K562 (cell line): ENCODE measurements around the gene TTLL3. TPM values are rescaled to one million over a fixed set of nuclear protein-coding genes. Genes with fewer than 3 reads are reported as not detected.

Experiments
- CC2D1A ChIP-seq: fragments of 450-650 bp; IDR thresholded peaks from 2 replicates; pipeline ENCODE4 v1.6.1; 2017; ENCODE audit warnings: mild to moderate bottlenecking
- EGR1 ChIP-seq: fragments of 450-650 bp; conservative IDR thresholded peaks from 2 replicates; pipeline ENCODE4 v1.6.1; 2017; ENCODE audit warnings: mild to moderate bottlenecking
- FOXM1 ChIP-seq, 2 experiments: fragments of 450-650 bp in 1 of 2; sonication (generic) in 1 of 2; formaldehyde crosslinking in 1 of 2; IDR thresholded peaks; 2 replicates each; pipeline versions ENCODE4 v1.6.1 to v1.9.0; 2017 to 2022; ENCODE audit warnings: low read depth in 2 of 2, mild to moderate bottlenecking in 2 of 2, missing genetic modification reagents in 1 of 2, moderate library complexity in 1 of 2
- JUND ChIP-seq, 2 experiments: IDR thresholded peaks; 2 replicates in 1 of 2; 3 replicates in 1 of 2; pipeline ENCODE4 v1.6.1; 2011; ENCODE audit warnings: borderline replicate concordance in 2 of 2, low read depth in 2 of 2, low read length in 2 of 2, improper control_type of control experiment in 1 of 2, missing biosample characterization in 1 of 2, missing genetic modification characterization in 1 of 2, missing genetic modification reagents in 1 of 2
- KAT7 ChIP-seq: sonication (generic); formaldehyde crosslinking; IDR thresholded peaks from 2 replicates; pipeline ENCODE4 v1.8.0; 2022; ENCODE audit warnings: missing genetic modification reagents, mild to moderate bottlenecking, borderline replicate concordance
- MTA3 ChIP-seq: fragments of 450-650 bp; formaldehyde crosslinking; IDR thresholded peaks from 2 replicates; pipeline ENCODE4 v1.6.1; 2017; ENCODE audit warnings: mild to moderate bottlenecking, borderline replicate concordance
- NCOA2 ChIP-seq, 2 experiments: fragments of 450-650 bp; IDR thresholded peaks; 2 replicates each; pipeline ENCODE4 v1.6.1; 2018; ENCODE audit warnings: mild to moderate bottlenecking in 2 of 2, moderate library complexity in 1 of 2; ENCODE audit not compliant: partially characterized antibody in 2 of 2
- NFE2 ChIP-seq: IDR thresholded peaks from 2 replicates; pipeline ENCODE4 v1.6.1; 2014; ENCODE audit warnings: antibody characterized with exemption, low read depth
- NFIC ChIP-seq: fragments of 450-650 bp; IDR thresholded peaks from 2 replicates; pipeline ENCODE4 v1.6.1; 2017; ENCODE audit warnings: mild to moderate bottlenecking, inconsistent platforms
- NFXL1 ChIP-seq: fragments of 450-650 bp; formaldehyde crosslinking; IDR thresholded peaks from 2 replicates; pipeline ENCODE4 v1.4.0; 2021; ENCODE audit warnings: mild to moderate bottlenecking
- NR2F6 ChIP-seq: fragments of 450-650 bp; formaldehyde crosslinking; IDR thresholded peaks from 2 replicates; pipeline ENCODE4 v1.4.0; 2020; ENCODE audit warnings: mild to moderate bottlenecking
- PHTF2 ChIP-seq: fragments of 250-450 bp; sonication (Bioruptor Pico); IDR thresholded peaks from 2 replicates; pipeline ENCODE4 v1.5.0; 2021; ENCODE audit warnings: mild to moderate bottlenecking
- POLR2B ChIP-seq: fragments of 450-650 bp; IDR thresholded peaks from 2 replicates; pipeline ENCODE4 v1.6.1; 2018; ENCODE audit warnings: low read depth; ENCODE audit not compliant: partially characterized antibody
- RBM34 ChIP-seq: fragments of 200-400 bp; formaldehyde crosslinking; IDR thresholded peaks from 2 replicates; pipeline ENCODE4 v1.6.1; 2018; ENCODE audit warnings: low read length, borderline replicate concordance; ENCODE audit not compliant: insufficient read depth
- ZNF263 ChIP-seq: sonication (generic); formaldehyde crosslinking; IDR thresholded peaks from 2 replicates; pipeline ENCODE4 v1.8.0; 2022; ENCODE audit warnings: mild to moderate bottlenecking, missing genetic modification reagents, borderline replicate concordance
- ZNF282 ChIP-seq: sonication (generic); formaldehyde crosslinking; IDR thresholded peaks from 2 replicates; pipeline ENCODE4 v1.8.1; 2023; ENCODE audit warnings: missing genetic modification reagents
- ZNF431 ChIP-seq: sonication (generic); formaldehyde crosslinking; IDR thresholded peaks from 2 replicates; pipeline ENCODE4 v1.8.0; 2022; ENCODE audit warnings: mild to moderate bottlenecking, missing genetic modification reagents
- ZNF589 ChIP-seq: fragments of 200-800 bp; sonication (Bioruptor generic); IDR thresholded peaks from 2 replicates; pipeline ENCODE4 v1.6.1; 2016; ENCODE audit warnings: low read depth, missing genetic modification characterization, missing compliant biosample characterization
- ZNF717 ChIP-seq: fragments of 250-450 bp; sonication (Bioruptor Pico); IDR thresholded peaks from 2 replicates; pipeline ENCODE4 v1.5.0; 2021
- polyA plus RNA-seq, 8 experiments: library from polyadenylated mRNA; depleted of rRNA in 4 of 8; stranded (reverse) in 5 of 8; unstranded in 3 of 8; fragments of >200 nt; fragmentation: Nextera tagmentation in 2 of 8; fragmentation: Illumina TruSeq in 1 of 8; extraction: Ambion mirVana in 2 of 8; extraction: Trizol in 1 of 8; gene quantifications; 2 replicates each; pipeline versions ENCODE4 v1.2.1 to v1.2.3, GENCODE V29; 2011 to 2014; ENCODE audit warnings: inconsistent platforms in 1 of 8, missing spikeins in 1 of 8
- total RNA-seq, 7 experiments: library from RNA; depleted of rRNA in 6 of 7; stranded (reverse); fragments of >200 nt in 6 of 7; fragmentation: Illumina TruSeq in 2 of 7; extraction: Trizol in 2 of 7; gene quantifications; 2 replicates each; pipeline versions ENCODE4 v1.2.1 to v1.2.3, GENCODE V29; 2011 to 2021; ENCODE audit warnings: low replicate concordance in 1 of 7
- TF ChIP-seq, protein P1 (sequence below): fragments of 250-450 bp; sonication (Bioruptor Pico); IDR thresholded peaks from 2 replicates; pipeline ENCODE4 v1.5.0; 2021; ENCODE audit warnings: mild to moderate bottlenecking, moderate library complexity
- TF ChIP-seq, protein P2 (sequence below): sonication (generic); formaldehyde crosslinking; IDR thresholded peaks from 2 replicates; pipeline ENCODE4 v1.5.0; 2020; ENCODE audit warnings: missing genetic modification reagents
- TF ChIP-seq, protein P3 (sequence below): fragments of 250-450 bp; sonication (Bioruptor Pico); IDR thresholded peaks from 2 replicates; pipeline ENCODE4 v1.5.0; 2021; ENCODE audit warnings: mild to moderate bottlenecking, borderline replicate concordance

Gene TTLL3
- total and polyA plus RNA-seq, 9 of the 15 experiments (the other 6 are each of a cell fraction or from before 2014, with no cell fraction given): 8.9 to 106 (median 33.2) TPM

DNA sequence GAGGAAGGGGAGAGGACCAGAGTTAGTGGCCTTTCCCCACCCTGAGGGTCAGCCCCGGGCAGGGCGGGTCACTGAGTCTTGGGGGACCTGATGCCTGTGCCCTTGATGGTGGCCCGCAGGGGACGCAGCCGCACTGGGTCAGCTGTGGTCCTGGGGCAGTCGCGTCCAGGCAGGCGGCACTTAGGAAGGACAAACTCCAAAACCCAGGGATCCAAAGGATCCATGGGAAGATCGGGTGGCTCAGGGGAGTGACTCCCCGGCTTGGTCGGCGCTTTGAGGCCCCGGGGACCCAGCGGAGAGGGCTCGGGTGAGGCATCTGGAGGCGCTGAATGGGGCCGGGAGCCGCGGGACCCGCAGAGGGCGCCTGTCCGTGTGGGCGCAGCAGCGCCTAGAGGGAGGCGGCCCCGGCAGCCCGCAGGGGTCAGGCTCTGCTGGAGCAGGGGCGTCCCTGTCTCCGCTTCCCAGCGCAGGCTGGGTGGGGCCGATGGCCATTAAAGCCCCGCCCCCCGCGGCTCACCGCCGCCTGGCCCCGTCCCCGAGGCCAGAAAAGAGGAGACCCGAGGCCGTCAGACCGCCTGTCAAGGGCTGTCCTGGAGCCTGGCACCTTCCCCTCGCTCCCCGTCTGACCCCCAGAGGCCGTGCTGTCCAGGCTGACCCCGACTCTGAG is 52.5 kb downstream of the TTLL3 start (continued):
- TF ChIP-seq, protein P1, sequence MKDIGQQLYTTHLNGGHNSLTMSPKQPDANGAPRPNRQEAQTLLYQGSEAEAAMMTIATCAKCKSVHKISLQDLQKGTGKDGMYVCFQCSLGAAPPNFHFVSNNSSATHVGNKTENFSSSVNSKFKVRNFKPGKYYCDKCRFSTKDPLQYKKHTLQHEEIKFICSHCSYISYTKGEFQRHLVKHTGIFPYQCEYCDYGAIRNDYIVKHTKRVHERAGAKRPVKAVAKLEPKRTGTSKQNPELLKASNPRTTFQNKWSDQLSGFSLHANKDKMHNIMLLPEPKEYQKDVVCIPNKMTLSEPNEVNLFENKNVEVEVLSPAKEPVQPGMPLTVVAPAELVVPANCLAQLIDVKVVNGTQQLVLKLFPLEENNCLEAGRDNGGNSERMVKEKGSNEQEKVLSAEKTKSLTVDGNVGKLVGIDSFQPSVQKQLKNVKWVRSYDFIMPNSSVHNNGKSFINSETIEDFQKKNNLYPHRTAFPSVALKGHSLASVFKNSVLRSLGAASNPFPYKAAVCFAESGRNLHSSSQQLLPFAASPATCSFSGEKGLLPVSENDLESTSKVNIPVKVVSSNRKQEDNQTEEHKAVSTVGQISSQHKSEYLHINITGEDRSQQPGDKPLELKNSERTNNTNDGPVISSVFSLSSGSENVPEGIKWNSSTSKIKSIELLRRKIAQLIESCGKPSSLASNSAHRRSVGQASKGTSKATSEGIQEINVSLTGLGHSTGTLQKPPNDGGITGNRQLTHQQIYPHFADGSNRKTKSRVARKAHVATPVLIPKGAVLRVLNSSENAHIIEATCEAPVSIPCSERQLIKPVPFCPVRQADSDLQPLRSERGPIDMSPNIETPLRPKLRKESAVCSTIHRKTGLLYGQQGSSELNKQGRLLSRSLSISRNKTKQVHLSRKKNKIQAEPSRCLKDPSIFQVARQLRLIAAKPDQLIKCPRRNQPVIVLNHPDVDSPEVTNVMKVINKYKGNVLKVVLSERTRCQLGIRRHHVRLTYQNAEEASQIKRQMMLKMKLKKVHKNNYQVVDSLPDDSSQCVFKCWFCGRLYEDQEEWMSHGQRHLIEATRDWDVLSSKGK (CRISPR knock-in tag): no peak
- TF ChIP-seq NFE2 (peak; percentile 31; the same call in 1 of the 2 replicates), ZNF282 (CRISPR knock-in tag) (no peak), ZNF263 (no peak; the same call in 1 of the 2 replicates), PHTF2 (CRISPR knock-in tag) (no peak), MTA3 (peak; percentile 94), NFIC (peak; percentile 44; the same call in 1 of the 2 replicates), EGR1 (peak; percentile 80), ZNF589 (CRISPR knock-in tag) (no peak), CC2D1A (peak; percentile 57; the same call in 1 of the 2 replicates), ZNF431 (no peak), POLR2B (peak; percentile 67), ZNF717 (no peak), NFXL1 (CRISPR knock-in tag) (no peak), RBM34 (peak; percentile 79; the same call in 1 of the 2 replicates), JUND (IDR thresholded peaks at IDR 0.05; ENCODE audit: borderline replicate concordance, low read depth, low read length) (peak; percentile 68), JUND (tag; IDR thresholded peaks at IDR 0.05; ENCODE audit: borderline replicate concordance, low read depth, low read length) (no peak; the same call in 2 of the 3 replicates), NCOA2 (IDR thresholded peaks at IDR 0.05; ENCODE audit: partially characterized antibody in 2 of 2) (no peak), NR2F6 (CRISPR knock-in tag) (no peak), KAT7 (CRISPR knock-in tag) (peak; percentile 56; the same call in 1 of the 2 replicates), FOXM1 (IDR thresholded peaks at IDR 0.05; ENCODE audit: low read depth) (no peak), FOXM1 (CRISPR knock-in tag; IDR thresholded peaks at IDR 0.05; ENCODE audit: low read depth) (0 out of 2 replicates have a peak, but pooled peaks have one; percentile 47)
- TF ChIP-seq, protein P2, sequence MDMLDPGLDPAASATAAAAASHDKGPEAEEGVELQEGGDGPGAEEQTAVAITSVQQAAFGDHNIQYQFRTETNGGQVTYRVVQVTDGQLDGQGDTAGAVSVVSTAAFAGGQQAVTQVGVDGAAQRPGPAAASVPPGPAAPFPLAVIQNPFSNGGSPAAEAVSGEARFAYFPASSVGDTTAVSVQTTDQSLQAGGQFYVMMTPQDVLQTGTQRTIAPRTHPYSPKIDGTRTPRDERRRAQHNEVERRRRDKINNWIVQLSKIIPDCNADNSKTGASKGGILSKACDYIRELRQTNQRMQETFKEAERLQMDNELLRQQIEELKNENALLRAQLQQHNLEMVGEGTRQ: no peak
- TF ChIP-seq, protein P3, sequence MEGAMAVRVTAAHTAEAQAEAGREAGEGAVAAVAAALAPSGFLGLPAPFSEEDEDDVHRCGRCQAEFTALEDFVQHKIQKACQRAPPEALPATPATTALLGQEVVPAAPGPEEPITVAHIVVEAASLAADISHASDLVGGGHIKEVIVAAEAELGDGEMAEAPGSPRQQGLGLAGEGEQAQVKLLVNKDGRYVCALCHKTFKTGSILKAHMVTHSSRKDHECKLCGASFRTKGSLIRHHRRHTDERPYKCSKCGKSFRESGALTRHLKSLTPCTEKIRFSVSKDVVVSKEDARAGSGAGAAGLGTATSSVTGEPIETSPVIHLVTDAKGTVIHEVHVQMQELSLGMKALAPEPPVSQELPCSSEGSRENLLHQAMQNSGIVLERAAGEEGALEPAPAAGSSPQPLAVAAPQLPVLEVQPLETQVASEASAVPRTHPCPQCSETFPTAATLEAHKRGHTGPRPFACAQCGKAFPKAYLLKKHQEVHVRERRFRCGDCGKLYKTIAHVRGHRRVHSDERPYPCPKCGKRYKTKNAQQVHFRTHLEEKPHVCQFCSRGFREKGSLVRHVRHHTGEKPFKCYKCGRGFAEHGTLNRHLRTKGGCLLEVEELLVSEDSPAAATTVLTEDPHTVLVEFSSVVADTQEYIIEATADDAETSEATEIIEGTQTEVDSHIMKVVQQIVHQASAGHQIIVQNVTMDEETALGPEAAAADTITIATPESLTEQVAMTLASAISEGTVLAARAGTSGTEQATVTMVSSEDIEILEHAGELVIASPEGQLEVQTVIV (CRISPR knock-in tag): no peak
